GM19025 (cell line): Measurements from ENCODE around the gene SFMBT2.

Source experiments
- ATAC-seq: cut with Tn5 transposase; IDR thresholded peaks from one replicate; pipeline ENCODE4 v1.9.1; 2021; ENCODE audit warnings: mild to moderate bottlenecking, low read depth, moderate library complexity; ENCODE audit not compliant: unreplicated experiment

SFMBT2 gene

GRCh38 chr10:7410862-7411670 lies at the start of gene SFMBT2:
TSS of gene SFMBT2 (minus strand) at chr10:7411034. CDS start at chr10:7381898, 29,136 bp downstream.
- peak; percentile 33 for ATAC-seq

- no peak for ATAC-seq
These were observed 49.2 kb upstream of the SFMBT2 start for GRCh38 chr10:7460006-7460405.

- no peak for ATAC-seq
These were observed 47.7 kb upstream of the SFMBT2 start for GRCh38 chr10:7458556-7458955.

- peak; percentile 71 for ATAC-seq
These were observed 46.9 kb upstream of the SFMBT2 start for GRCh38 chr10:7457478-7458316.

- no peak for ATAC-seq
These were observed 38.3 kb upstream of the SFMBT2 start for GRCh38 chr10:7449063-7449695.

- ATAC-seq, result peak; percentile 71
These were observed 34.8 kb upstream of the SFMBT2 start for GRCh38 chr10:7445474-7446185.

GRCh38 chr10:7444551-7445121 lies 33.8 kb upstream of the SFMBT2 start:
- no peak for ATAC-seq

- ATAC-seq, result no peak
These were observed 32.2 kb upstream of the SFMBT2 start for GRCh38 chr10:7443036-7443435.

- no peak for ATAC-seq
These were observed 30.7 kb upstream of the SFMBT2 start for GRCh38 chr10:7441403-7442147.

- ATAC-seq, result no peak
These were observed 28.9 kb upstream of the SFMBT2 start for GRCh38 chr10:7439696-7440095.

GRCh38 chr10:7438196-7438986 lies 27.6 kb upstream of the SFMBT2 start:
- no peak for ATAC-seq

GRCh38 chr10:7436490-7437100 lies 25.8 kb upstream of the SFMBT2 start:
- ATAC-seq, result no peak

GRCh38 chr10:7435674-7436073 lies 24.8 kb upstream of the SFMBT2 start:
- ATAC-seq, result peak; percentile 66

- ATAC-seq, result no peak
These were observed 23.5 kb upstream of the SFMBT2 start for GRCh38 chr10:7434378-7434777.

GRCh38 chr10:7433861-7434260 lies 23.0 kb upstream of the SFMBT2 start:
- ATAC-seq, result no peak

- ATAC-seq, result no peak
These were observed 22.3 kb upstream of the SFMBT2 start for GRCh38 chr10:7432884-7433726.

GRCh38 chr10:7428673-7429350 lies 18.0 kb upstream of the SFMBT2 start:
- no peak for ATAC-seq
